ENCODE data around the gene CSGALNACT2. TPM values are rescaled to one million over a fixed set of nuclear protein-coding genes. Genes with fewer than 3 reads are reported as not detected.

Gene CSGALNACT2, protein sequence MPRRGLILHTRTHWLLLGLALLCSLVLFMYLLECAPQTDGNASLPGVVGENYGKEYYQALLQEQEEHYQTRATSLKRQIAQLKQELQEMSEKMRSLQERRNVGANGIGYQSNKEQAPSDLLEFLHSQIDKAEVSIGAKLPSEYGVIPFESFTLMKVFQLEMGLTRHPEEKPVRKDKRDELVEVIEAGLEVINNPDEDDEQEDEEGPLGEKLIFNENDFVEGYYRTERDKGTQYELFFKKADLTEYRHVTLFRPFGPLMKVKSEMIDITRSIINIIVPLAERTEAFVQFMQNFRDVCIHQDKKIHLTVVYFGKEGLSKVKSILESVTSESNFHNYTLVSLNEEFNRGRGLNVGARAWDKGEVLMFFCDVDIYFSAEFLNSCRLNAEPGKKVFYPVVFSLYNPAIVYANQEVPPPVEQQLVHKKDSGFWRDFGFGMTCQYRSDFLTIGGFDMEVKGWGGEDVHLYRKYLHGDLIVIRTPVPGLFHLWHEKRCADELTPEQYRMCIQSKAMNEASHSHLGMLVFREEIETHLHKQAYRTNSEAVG
- 13.9 and 15.2 TPM in 2 replicates for total RNA-seq
- polyA plus RNA-seq: 7.7 and 8.9 TPM in 2 replicates

DNA sequence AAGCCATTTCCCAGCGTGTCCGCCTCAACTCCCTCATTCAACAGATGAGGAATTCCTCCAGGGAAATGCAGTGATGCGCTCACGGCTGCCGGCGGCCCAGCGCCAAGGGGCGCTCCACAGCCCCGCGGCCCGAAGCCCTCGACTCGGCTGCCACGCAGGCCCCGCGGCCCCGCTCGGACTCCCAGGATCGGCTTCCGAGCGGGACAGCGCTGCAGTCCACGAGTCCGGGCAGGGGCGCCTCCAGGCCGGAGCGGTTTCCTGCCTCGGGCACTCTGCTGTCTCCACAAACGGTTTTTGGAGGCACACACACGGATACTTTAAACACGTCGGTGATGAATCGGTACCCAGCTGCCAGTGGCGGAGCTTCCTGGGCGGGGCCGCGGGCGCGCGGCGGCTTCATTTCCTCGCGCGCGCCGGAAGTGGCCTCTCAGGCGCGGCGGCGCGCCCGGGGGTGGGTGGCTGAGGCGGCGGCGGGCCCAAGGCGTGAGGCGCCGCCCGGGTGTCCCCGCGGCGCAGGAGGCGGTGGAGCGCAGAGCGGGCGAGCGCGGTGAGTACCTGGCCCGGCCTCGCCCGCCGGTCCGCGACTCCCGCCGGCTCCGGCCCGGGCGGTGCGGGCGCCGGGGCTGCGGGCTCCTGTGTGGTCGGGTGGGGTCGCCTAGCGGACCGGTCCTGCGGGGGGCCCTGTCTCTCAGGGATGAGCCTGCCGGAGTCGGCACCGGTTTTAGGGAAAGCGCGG, at the start of gene CSGALNACT2:
CSGALNACT2 (plus strand) TSS at position 425 of the 736 bp plus-strand sequence. CDS start 16,705 bp downstream, outside the sequence.
- Histone ChIP-seq H3K79me2 (peaks cover 55% of the 10 kb centered on the region), H3K27ac (peak within 1 kb of the TSS; percentile 99), H3K4me1 (ENCODE audit: insufficient read depth) (peaks cover 12% of the 10 kb centered on the region), H3K36me3 (replicated peaks; ENCODE audit: insufficient read depth, low read depth) (no peaks in the 10 kb centered on the region), H3K9me2 (replicated peaks; ENCODE audit: insufficient read depth) (no peaks in the 10 kb centered on the region), H3K4me2 (peak within 1 kb of the TSS; percentile 91), H4K20me1 (ENCODE audit: insufficient read depth, poor library complexity, severe bottlenecking) (peaks cover 13% of the 10 kb centered on the region), H3K4me3 (peak within 1 kb of the TSS; percentile 98), H3K9me3 (ENCODE audit: low read depth) (no peaks in the 10 kb centered on the region), H3K27me3 (no peaks in the 10 kb centered on the region), H2AFZ (peak within 1 kb of the TSS; percentile 83)
- DNase-seq (ENCODE audit: low spot score): peak; percentile 93
- WGBS (ENCODE audit: low lambda C conversion rate, missing lambda C conversion rate): under 1% methylated on average over 77 of the region's 93 CpGs
- TF ChIP-seq EZH2phosphoT487 (IDR thresholded peaks at IDR 0.05; ENCODE audit: low read depth, severe bottlenecking, unreplicated experiment) (no peak), CTCF (IDR thresholded peaks at IDR 0.05; ENCODE audit: poor library complexity) (peak; percentile 3)

DNA sequence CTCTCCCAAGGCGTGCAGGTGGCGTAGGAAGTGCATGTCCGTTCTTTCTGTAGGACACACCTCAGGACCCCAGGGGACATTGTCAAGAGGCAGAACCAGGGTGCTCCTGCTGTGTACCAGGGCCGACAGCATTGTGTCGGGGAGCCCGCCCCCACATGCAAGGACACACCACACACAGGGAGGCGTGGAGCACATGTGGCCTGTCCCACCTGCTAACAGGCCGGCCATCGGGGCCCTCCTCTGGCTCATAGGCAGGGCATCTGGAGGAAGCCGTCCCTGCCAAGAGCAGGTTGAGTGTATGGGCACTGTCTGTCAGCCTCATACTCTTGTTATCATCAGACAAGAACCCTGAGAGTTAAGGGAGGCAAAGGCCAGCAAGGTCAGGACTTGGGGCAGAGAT, 48.7 kb upstream of the CSGALNACT2 start:
- no peaks in the 10 kb centered on the region for H3K9me3 ChIP-seq (ENCODE audit: low read depth)
- no peak overlapping the region for H3K4me3 ChIP-seq
- H3K79me2 ChIP-seq: no peaks in the 10 kb centered on the region
- H3K27me3 ChIP-seq: no peaks in the 10 kb centered on the region
- H3K36me3 ChIP-seq (replicated peaks; ENCODE audit: insufficient read depth, low read depth): no peaks in the 10 kb centered on the region
- no peak overlapping the region for H2AFZ ChIP-seq
- H3K27ac ChIP-seq: no peak overlapping the region
- no peaks in the 10 kb centered on the region for H3K4me1 ChIP-seq (ENCODE audit: insufficient read depth)
- no peak for TF ChIP-seq EZH2 (IDR thresholded peaks at IDR 0.05; ENCODE audit: borderline replicate concordance)
- no peak for TF ChIP-seq CTCF (IDR thresholded peaks at IDR 0.05; ENCODE audit: poor library complexity)
- H3K4me2 ChIP-seq: no peak overlapping the region
- no peaks in the 10 kb centered on the region for H4K20me1 ChIP-seq (ENCODE audit: insufficient read depth, poor library complexity, severe bottlenecking)
- 91% methylated on average over 10 of the region's 10 CpGs for WGBS (ENCODE audit: low lambda C conversion rate, missing lambda C conversion rate)
- no peaks in the 10 kb centered on the region for H3K9me2 ChIP-seq (replicated peaks; ENCODE audit: insufficient read depth)
- DNase-seq (ENCODE audit: low spot score): no peak

- TF ChIP-seq EZH2 (IDR thresholded peaks at IDR 0.05; ENCODE audit: borderline replicate concordance) (no peak), EZH2phosphoT487 (IDR thresholded peaks at IDR 0.05; ENCODE audit: low read depth, severe bottlenecking, unreplicated experiment) (no peak), CTCF (IDR thresholded peaks at IDR 0.05; ENCODE audit: poor library complexity) (no peak)
- Histone ChIP-seq H3K9me3 (ENCODE audit: low read depth) (no peaks in the 10 kb centered on the region), H4K20me1 (ENCODE audit: insufficient read depth, poor library complexity, severe bottlenecking) (no peaks in the 10 kb centered on the region), H3K4me1 (ENCODE audit: insufficient read depth) (no peaks in the 10 kb centered on the region), H3K27me3 (no peaks in the 10 kb centered on the region), H3K27ac (no peak overlapping the region), H2AFZ (no peak overlapping the region), H3K79me2 (no peaks in the 10 kb centered on the region), H3K4me3 (no peak overlapping the region), H3K36me3 (replicated peaks; ENCODE audit: insufficient read depth, low read depth) (no peaks in the 10 kb centered on the region), H3K4me2 (no peak overlapping the region), H3K9me2 (replicated peaks; ENCODE audit: insufficient read depth) (no peaks in the 10 kb centered on the region)
- no peak for DNase-seq (ENCODE audit: low spot score)
- WGBS (ENCODE audit: low lambda C conversion rate, missing lambda C conversion rate): 82% methylated on average over 8 of the region's 8 CpGs
Observed at GRCh38 chr10:43090188-43090587, 48.1 kb upstream of the CSGALNACT2 start.
